ENCODE data around the gene CIROP.

CIROP gene

GRCh38 chr14:23093104-23093503 is 11.7 kb downstream of the CIROP start:
- DNase-seq, result no peak

- no peak for DNase-seq
Observed at GRCh38 chr14:23091294-23092225, 13.2 kb downstream of the CIROP start.

DNA sequence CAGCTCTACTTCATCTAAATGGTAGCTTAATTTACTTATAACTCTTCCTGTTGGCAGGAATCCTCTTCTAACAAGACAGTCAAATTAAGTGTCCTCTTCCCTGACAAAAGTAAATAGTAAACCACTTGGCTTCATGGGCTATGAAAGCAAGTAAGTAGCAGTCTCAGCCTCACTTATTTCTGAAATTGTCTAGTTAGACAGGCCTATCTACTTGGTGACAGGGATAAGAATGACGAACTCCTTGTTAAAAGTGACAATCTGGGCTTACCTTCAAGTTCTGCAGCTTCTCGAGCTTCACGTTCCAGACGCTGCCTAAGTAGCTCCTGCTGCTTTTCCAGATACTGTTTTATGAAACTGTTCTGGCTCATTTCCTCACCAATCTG is 14.5 kb downstream of the CIROP start:
- no peak for DNase-seq

DNA sequence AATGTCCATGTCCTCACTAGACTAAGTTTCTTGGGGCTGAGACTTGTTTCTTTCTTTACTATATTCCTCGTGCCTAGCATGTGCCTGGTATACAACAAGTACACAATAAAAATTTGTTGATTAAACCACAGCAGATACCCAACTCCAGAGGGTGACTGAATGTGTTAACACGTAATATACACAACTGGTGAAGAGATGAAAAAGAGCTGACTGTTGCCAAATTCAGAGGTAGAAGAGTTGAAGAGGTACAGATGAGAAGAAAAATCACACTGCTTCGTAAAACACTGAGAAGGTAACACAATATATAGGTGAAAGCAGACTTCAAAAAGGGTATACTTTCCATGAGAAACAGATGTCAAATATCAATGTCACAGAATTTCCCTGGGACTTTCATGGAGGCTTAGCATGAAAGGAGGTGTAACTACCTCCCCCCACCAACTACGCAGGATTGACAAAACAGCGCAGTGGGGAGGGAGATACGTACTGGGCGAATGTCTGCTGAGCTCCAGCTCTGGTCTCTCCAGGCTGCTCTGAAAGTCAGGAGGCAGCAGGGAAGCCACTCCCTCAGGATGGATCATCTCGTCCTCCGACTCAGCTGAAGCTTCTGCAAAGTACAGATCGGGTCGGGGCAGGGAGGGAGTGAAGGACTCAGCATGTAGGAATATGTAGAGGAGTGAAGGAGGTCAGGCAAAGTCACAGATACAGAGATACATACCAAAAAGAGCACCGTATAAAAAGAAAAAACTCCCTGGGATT is 15.1 kb downstream of the CIROP start:
- no peak for DNase-seq

- DNase-seq, result no peak
Observed at GRCh38 chr14:23086565-23086964, 18.2 kb downstream of the CIROP start.

DNA sequence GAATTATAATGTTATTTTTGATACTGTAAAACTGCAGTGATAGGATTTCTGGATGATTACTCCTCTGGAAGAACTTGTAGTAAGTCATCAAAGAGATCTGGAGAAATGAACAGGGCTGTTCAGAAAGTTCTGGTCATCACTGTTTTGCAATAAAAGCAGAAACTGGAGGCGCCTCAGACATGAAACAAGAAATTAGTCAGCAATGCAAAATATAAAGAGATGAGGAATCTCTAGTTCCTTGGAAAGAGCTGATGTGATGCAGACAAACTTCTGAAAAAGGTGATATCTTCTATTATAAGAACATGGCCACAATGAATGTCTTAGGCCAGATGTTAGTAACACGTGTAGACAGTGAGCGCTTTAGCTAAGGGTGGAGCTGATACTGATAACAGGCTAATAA is 19.3 kb downstream of the CIROP start:
- no peak for DNase-seq

GRCh38 chr14:23080474-23080873 is 24.3 kb downstream of the CIROP start:
- no peak for DNase-seq

DNA sequence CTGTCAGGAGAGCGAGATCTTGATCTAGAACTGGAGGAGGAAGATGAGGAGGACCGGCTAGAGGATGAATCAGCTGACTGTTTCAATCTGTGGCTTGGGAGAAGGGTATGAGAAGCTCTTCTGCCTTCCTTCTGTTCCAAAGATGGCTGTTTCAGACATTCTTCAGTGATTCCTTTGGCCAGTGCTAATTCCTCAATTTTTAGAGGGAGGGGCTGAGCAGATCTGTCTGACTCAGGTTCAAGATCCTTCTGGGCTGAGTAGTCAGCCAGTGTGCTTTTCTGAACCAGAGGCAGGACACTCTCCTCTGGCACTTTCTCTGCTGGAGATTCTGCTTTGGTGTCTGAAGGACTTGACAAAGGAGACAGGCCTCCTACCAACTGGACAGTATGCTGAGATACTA is 25.1 kb downstream of the CIROP start:
- no peak for DNase-seq

GRCh38 chr14:23078692-23079116 is 26.1 kb downstream of the CIROP start:
- DNase-seq, result no peak

- no peak for DNase-seq
Observed at GRCh38 chr14:23077962-23078361, 26.8 kb downstream of the CIROP start.

DNA sequence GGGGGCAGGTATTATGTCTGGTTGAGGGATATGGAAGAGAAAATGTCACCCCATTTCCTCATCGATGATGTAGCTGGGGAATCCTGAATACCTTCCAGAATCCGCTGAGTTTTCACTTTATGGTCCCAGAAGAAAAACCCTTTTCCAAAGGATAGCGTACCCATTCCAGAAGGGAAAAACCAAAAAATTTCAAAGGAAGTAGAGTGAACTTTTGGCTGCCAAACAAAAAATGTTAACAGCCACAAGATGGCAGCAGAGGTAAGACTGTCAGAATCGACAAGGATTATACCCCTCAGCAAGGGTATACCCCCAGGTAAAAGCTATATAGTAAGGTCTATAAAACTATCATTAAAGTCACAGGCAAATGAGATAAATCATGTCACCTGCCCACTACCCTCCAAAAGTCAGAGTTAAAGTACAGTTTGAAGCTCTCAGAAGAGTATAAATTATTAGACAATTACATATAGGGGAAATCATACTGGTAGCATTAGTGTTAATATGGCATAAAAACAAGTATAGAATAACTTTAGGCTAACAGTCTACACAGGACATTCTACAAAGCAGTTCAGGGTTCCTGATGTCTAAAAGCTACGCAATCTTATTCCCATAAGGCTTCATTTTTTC is 27.9 kb downstream of the CIROP start:
- DNase-seq, result no peak

- DNase-seq, result no peak
Observed at GRCh38 chr14:23074906-23075305, 29.9 kb downstream of the CIROP start.

GRCh38 chr14:23071921-23072539 is 32.8 kb downstream of the CIROP start:
- DNase-seq, result no peak

DNA sequence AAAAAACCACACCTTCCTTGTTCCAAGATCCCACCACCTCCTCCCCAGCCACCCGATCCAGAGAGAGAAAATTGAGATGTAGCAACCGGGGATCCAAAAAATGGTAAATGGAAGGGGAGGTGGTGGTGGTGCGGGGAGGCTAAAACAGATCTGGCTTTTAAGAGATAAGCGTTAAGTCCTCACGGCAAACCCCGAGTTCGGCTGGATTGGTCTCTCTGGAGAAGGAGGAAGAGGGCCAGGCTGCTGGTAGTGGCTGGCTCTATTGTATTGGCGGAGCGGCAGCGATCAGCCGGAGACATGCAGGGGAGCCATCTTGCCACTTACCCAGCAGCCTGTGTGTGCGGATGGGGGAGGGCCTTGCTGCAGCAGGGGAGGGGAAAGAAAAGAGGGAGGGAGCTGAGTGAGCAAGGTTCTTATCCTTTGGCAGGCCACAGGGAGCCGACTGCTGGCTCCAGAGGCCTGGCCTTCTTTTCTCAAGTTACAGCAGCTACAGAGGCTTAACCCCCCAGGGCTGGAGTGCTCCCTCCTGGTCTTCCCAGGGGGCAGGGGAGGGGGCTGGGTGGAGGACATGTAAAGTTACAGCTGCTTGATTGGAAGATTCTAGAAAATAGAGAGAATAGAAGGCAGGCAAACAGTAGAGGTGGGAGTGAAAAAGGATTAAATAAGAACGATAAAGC is 33.4 kb downstream of the CIROP start:
- no peak for DNase-seq

DNA sequence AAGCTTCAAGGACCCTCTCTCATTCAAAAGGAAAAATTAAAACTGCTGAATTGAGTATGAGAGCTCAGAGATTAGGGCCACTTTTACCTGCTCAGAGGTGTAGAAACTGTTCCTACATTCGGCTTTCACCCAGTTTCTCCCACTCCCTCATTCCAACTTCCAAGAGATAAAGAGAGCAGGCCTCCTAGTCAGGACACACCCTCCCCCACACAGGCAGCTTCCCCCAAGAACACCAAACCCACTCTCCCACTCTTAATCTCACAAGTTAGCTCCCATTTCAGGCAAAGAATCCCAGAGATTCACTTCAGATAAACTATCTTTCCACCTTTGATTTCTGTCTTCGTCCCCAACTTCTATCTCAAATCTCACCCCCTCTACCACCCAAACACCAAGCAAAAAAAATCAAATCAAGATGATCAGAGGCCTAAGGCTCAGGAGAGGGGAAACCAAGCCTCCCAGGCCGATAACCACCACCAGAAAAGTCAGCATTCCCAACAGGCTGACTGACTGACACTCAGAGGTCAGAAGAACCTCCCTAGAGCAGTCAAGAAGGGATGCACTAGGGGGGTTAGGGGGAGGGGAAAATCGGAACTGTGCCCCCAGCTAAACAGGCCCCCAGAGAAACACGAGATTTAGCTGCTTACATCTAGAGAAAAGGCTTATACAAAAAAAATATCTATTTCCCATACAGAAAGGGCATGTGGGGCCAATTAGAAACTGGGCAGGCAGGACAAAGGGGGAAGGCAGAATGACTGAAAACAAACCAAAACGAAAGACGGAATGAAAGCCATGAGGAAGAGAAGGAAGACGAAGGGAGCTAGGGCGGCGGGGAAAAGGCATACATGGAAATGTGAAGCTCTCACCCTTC is 34.3 kb downstream of the CIROP start:
- DNase-seq, result no peak

GRCh38 chr14:23069413-23069806 is 35.4 kb downstream of the CIROP start:
- DNase-seq, result no peak

- no peak for DNase-seq
Observed at GRCh38 chr14:23068789-23069412, 35.9 kb downstream of the CIROP start.

- DNase-seq, result no peak
Observed at GRCh38 chr14:23067847-23068788, 36.7 kb downstream of the CIROP start.

DNA sequence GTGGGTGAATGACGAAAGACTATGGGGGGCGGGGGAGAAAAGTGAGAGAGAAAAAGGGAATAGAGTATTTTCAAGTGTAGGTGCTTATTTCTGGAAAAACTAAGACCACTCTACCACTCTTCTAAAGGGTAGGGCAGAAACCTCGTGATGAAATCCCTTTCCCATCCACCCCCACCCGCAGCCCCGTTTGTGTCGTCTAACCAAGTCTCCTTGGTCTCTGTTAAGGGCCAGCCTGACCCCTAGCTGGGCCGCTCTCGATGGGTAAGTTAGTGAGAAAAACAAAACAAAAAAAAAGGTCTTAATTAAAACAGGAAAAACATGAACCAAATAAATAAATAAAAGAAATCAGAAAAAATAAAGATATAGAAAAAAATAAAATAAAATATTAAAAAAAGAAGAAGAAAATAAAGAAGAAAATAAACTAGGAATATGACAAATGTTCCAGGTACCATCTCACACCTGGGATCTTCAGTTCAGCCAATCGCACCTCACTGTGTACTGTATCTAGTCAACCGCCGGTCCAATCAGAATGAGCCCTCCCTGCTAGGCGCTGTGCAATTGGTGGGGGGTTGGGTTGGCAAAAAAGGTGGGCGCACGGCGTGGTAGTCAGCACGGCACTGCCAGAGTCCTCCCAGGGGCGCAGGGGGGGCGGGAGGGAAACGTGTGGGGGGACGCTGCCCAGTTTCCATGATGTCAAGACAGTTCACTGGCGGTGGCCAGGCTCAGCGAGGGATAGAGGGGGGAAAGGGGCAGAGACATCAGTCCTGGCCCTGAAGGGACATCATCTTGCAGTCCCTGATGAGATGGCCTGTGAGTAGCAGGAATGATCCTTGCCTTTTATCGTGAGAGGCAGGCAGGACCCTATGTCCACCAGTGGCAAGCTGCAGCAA is 37.7 kb downstream of the CIROP start:
- DNase-seq, result no peak

All from SHP77 (cell line).